PC-3 (cell line): ENCODE results near the gene ACSBG1. TPM values are rescaled to one million over a fixed set of nuclear protein-coding genes. Genes with fewer than 3 reads are reported as not detected.

ENCODE experiments used
- ATAC-seq: fragments of 200-7000 bp; cut with Tn5 transposase; 2 replicates; pipeline ENCODE4 v1.9.1; 2020; ENCODE audit warnings: mild to moderate bottlenecking, moderate library complexity
- BruUV-seq: library from RNA; stranded (reverse); fragments of 400-500 nt; replicated peaks from 2 replicates; lab custom pipeline; 2021; lab: Mats Ljungman, UMichigan
- CTCF ChIA-PET: fragments of 300-600 bp; sonication (Branson Sonifier 250); formaldehyde crosslinking; loops from one replicate; lab custom pipeline; 2022; ENCODE audit warnings: antibody characterized with exemption; lab: Charles Lee
- POLR2A ChIA-PET: fragments of 300-600 bp; sonication (Branson Sonifier 250); formaldehyde crosslinking; loops from one replicate; lab custom pipeline; 2022; ENCODE audit warnings: antibody characterized with exemption; ENCODE audit not compliant: unreplicated experiment; lab: Charles Lee
- DNase-seq: peaks from one replicate; pipeline ENCODE4 v3.0.0-alpha.2; 2015
- H2AFZ ChIP-seq: fragments of 300-600 bp; sonication (generic); 2 replicates; pipeline ENCODE4 v1.6.0; 2016; ENCODE audit warnings: antibody characterized with exemption, low read length
- H3F3A ChIP-seq: fragments of 300-600 bp; sonication (generic); one replicate; pipeline ENCODE4 v1.6.0; 2017; ENCODE audit warnings: antibody characterized with exemption, low read length, control low read depth, mild to moderate bottlenecking; ENCODE audit not compliant: unreplicated experiment
- H3K27ac ChIP-seq: fragments of 300-600 bp; sonication (generic); 2 replicates; pipeline ENCODE4 v1.5.1; 2016; ENCODE audit warnings: mild to moderate bottlenecking, low read length
- H3K27me3 ChIP-seq: fragments of 300-600 bp; sonication (generic); 2 replicates; pipeline ENCODE4 v1.6.1; 2016; ENCODE audit warnings: low read length, mixed read lengths
- H3K36me3 ChIP-seq: fragments of 300-600 bp; sonication (generic); 2 replicates; pipeline ENCODE4 v1.6.1; 2016; ENCODE audit warnings: low read depth, mixed run types, low read length, mixed read lengths
- H3K4me1 ChIP-seq: fragments of 300-600 bp; sonication (generic); 2 replicates; pipeline ENCODE4 v1.5.1; 2016; ENCODE audit warnings: low read length; ENCODE audit not compliant: insufficient read depth
- H3K4me2 ChIP-seq: fragments of 300-600 bp; sonication (generic); 2 replicates; pipeline ENCODE4 v1.6.0; 2016; ENCODE audit warnings: low read length
- H3K4me3 ChIP-seq: fragments of 300-600 bp; sonication (generic); 2 replicates; pipeline ENCODE4 v1.5.1; 2016; ENCODE audit warnings: mild to moderate bottlenecking, low read length, mixed read lengths
- H3K79me2 ChIP-seq: fragments of 300-600 bp; sonication (generic); 2 replicates; pipeline ENCODE4 v1.6.1; 2017; ENCODE audit warnings: low read length, mixed read lengths
- H3K9ac ChIP-seq: fragments of 300-600 bp; sonication (generic); 2 replicates; pipeline ENCODE4 v1.6.0; 2016; ENCODE audit warnings: mild to moderate bottlenecking, low read length
- H3K9me2 ChIP-seq: fragments of 300-600 bp; sonication (generic); replicated peaks from 2 replicates; pipeline ENCODE4 v1.6.1; 2016; ENCODE audit warnings: mixed run types, low read length, mixed read lengths
- H3K9me3 ChIP-seq: fragments of 300-600 bp; sonication (generic); 2 replicates; pipeline ENCODE4 v1.6.1; 2016; ENCODE audit warnings: low read length, mixed read lengths
- H4K20me1 ChIP-seq: fragments of 300-600 bp; sonication (generic); 2 replicates; pipeline ENCODE4 v1.6.1; 2016; ENCODE audit warnings: low read length, mixed read lengths
- EZH2 ChIP-seq: fragments of 300-600 bp; sonication (generic); IDR thresholded peaks from one replicate; pipeline ENCODE4 v1.6.1; 2017; ENCODE audit warnings: antibody characterized with exemption, mild to moderate bottlenecking, low read length; ENCODE audit not compliant: unreplicated experiment
- EZH2phosphoT487 ChIP-seq: fragments of 300-600 bp; sonication (generic); IDR thresholded peaks from 2 replicates; pipeline ENCODE4 v1.6.1; 2018; ENCODE audit warnings: mild to moderate bottlenecking, antibody characterized with exemption, low read length, borderline replicate concordance
- intact Hi-C: fragments of 100-400 bp; cut with micrococcal nuclease; formaldehyde crosslinking; loops from 2 replicates; pipeline ENCODE4 v1.9.0; 2023
- total RNA-seq: library from RNA; depleted of rRNA; stranded (reverse); fragments of >200 nt; gene quantifications from 2 replicates; pipeline ENCODE4 v1.2.3, GENCODE V29; 2014
- TF ChIP-seq, protein P1 (sequence below): fragments of 300-600 bp; sonication (generic); conservative IDR thresholded peaks from 2 replicates; pipeline ENCODE4 v1.5.1; 2017; ENCODE audit warnings: antibody characterized with exemption, low read depth, mild to moderate bottlenecking, low read length

Gene ACSBG1
- total RNA-seq, 1 experiment from 2014 or later = 0.36 TPM

DNA sequence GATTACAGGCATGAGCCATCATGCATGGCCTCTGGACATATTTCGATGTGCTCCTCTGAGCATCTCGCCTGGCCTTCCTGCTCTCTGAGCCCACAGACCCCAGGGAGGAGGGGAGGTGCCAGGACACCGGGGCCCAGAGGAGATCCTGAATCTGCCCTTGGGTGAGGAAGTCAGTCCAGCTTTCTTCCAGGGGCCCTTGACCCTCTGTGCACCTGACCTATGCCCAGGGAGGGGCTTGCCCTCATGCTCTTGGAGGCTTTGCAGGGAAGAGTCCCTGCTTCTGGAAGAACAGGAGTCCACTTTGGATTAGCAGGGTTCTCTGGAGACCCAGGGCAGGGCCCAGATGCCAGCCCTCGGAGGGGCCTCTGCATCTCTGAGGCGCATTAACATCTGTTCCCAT lies 1.4 kb downstream of the ACSBG1 start:
- no TSS peak for BruUV-seq
- TF ChIP-seq EZH2phosphoT487 (no peak), EZH2 (no peak)
- TF ChIP-seq, protein P1, sequence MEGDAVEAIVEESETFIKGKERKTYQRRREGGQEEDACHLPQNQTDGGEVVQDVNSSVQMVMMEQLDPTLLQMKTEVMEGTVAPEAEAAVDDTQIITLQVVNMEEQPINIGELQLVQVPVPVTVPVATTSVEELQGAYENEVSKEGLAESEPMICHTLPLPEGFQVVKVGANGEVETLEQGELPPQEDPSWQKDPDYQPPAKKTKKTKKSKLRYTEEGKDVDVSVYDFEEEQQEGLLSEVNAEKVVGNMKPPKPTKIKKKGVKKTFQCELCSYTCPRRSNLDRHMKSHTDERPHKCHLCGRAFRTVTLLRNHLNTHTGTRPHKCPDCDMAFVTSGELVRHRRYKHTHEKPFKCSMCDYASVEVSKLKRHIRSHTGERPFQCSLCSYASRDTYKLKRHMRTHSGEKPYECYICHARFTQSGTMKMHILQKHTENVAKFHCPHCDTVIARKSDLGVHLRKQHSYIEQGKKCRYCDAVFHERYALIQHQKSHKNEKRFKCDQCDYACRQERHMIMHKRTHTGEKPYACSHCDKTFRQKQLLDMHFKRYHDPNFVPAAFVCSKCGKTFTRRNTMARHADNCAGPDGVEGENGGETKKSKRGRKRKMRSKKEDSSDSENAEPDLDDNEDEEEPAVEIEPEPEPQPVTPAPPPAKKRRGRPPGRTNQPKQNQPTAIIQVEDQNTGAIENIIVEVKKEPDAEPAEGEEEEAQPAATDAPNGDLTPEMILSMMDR = no peak
- Histone ChIP-seq H2AFZ (no peak overlapping the region), H3K4me1 (no peaks in the 10 kb centered on the region), H3F3A (no peaks in the 10 kb centered on the region), H3K9ac (no peak overlapping the region), H3K27ac (no peak overlapping the region), H3K79me2 (no peaks in the 10 kb centered on the region), H3K27me3 (no peaks in the 10 kb centered on the region), H3K4me3 (no peak overlapping the region), H3K36me3 (no peaks in the 10 kb centered on the region), H3K9me3 (no peaks in the 10 kb centered on the region), H4K20me1 (no peaks in the 10 kb centered on the region), H3K4me2 (no peak overlapping the region), H3K9me2 (no peaks in the 10 kb centered on the region)
- ATAC-seq = no peak
- POLR2A ChIA-PET = no interaction called here
- intact Hi-C loops = no loop called here
- DNase-seq = no peak
- CTCF ChIA-PET = no interaction called here

GRCh38 chr15:78229431-78230406 lies 4.6 kb downstream of the ACSBG1 start:
- intact Hi-C loops = no loop called here
- no peak overlapping the region for H3K9ac ChIP-seq
- no peaks in the 10 kb centered on the region for H3K4me1 ChIP-seq
- no peak for DNase-seq
- H3K9me2 ChIP-seq = no peaks in the 10 kb centered on the region
- no peaks in the 10 kb centered on the region for H3F3A ChIP-seq
- TF ChIP-seq, protein P1 = no peak
- TF ChIP-seq EZH2phosphoT487 = no peak
- no peak for TF ChIP-seq EZH2
- CTCF ChIA-PET = no interaction called here
- H2AFZ ChIP-seq = no peak overlapping the region
- H3K36me3 ChIP-seq = no peaks in the 10 kb centered on the region
- H3K9me3 ChIP-seq = 0 out of 2 replicates have a peak, but pooled peaks cover 4% of the 10 kb centered on the region
- no peaks in the 10 kb centered on the region for H3K27me3 ChIP-seq
- no peak overlapping the region for H3K4me2 ChIP-seq
- no peak overlapping the region for H3K4me3 ChIP-seq
- no peaks in the 10 kb centered on the region for H4K20me1 ChIP-seq
- POLR2A ChIA-PET = no interaction called here
- H3K79me2 ChIP-seq = no peaks in the 10 kb centered on the region
- ATAC-seq = no peak
- no peak overlapping the region for H3K27ac ChIP-seq
- BruUV-seq = no TSS peak
